Measurements from ENCODE around the gene GADL1. TPM values are rescaled to one million over a fixed set of nuclear protein-coding genes. Genes with fewer than 3 reads are reported as not detected.

Gene GADL1
- total and polyA plus RNA-seq, 12 donors = 0.06 to 0.55 (median 0.13) TPM; not detected in 3

- H3K27me3 ChIP-seq = no peaks in the 10 kb centered on the region
- 61 to 72% (median 65%) methylated on average over 3 of the region's 3 CpGs for WGBS, 4 donors
- H3K36me3 ChIP-seq (replicated peaks in 1 of 2) = no peaks in the 10 kb centered on the region
- no peak for TF ChIP-seq CTCF (IDR thresholded peaks at IDR 0.05)
- no peak for TF ChIP-seq POLR2A (IDR thresholded peaks at IDR 0.05)
- H3K4me1 ChIP-seq (replicated peaks in 1 of 2) = no peaks in the 10 kb centered on the region
- no peak overlapping the region for H3K4me3 ChIP-seq
- peaks cover 0 to 4% (median 0%) of the 10 kb centered on the region in 3 donors for H3K9me3 ChIP-seq (replicated peaks in 1 of 3)
- intact Hi-C loops (cut with DNase I) = no loop called here
- DNase-seq = no peak
- no peak overlapping the region for H3K27ac ChIP-seq
Observed at GRCh38 chr3:30819067-30819798, 75.2 kb downstream of the GADL1 start.

- 78 to 85% (median 79%) methylated on average over 4 of the region's 4 CpGs for WGBS, 4 donors
- no peaks in the 10 kb centered on the region for H3K4me1 ChIP-seq (replicated peaks in 1 of 2)
- intact Hi-C loops (cut with DNase I) = no loop called here
- H3K4me3 ChIP-seq = no peak overlapping the region
- H3K36me3 ChIP-seq (replicated peaks in 1 of 2) = no peaks in the 10 kb centered on the region
- no peak for DNase-seq
- TF ChIP-seq POLR2A (IDR thresholded peaks at IDR 0.05) (no peak), CTCF (IDR thresholded peaks at IDR 0.05) (no peak)
- H3K9me3 ChIP-seq (replicated peaks in 1 of 3) = no peaks in the 10 kb centered on the region
- H3K27ac ChIP-seq = no peak overlapping the region
- H3K27me3 ChIP-seq = no peaks in the 10 kb centered on the region
Observed at GRCh38 chr3:30813734-30814133, 80.7 kb downstream of the GADL1 start.

- no peak overlapping the region for H3K4me3 ChIP-seq
- no peaks in the 10 kb centered on the region for H3K27me3 ChIP-seq
- H3K27ac ChIP-seq = no peak overlapping the region
- DNase-seq = no peak
- no peak for TF ChIP-seq CTCF (IDR thresholded peaks at IDR 0.05)
- no peak for TF ChIP-seq POLR2A (IDR thresholded peaks at IDR 0.05)
- intact Hi-C loops (cut with DNase I) = no loop called here
- WGBS, 4 donors = 62 to 66% (median 65%) methylated on average over 4 of the region's 4 CpGs
- H3K9me3 ChIP-seq (replicated peaks in 1 of 3) = no peaks in the 10 kb centered on the region
- no peaks in the 10 kb centered on the region for H3K36me3 ChIP-seq (replicated peaks in 1 of 2)
- no peaks in the 10 kb centered on the region for H3K4me1 ChIP-seq (replicated peaks in 1 of 2)
Observed at GRCh38 chr3:30811151-30811795, 83.2 kb downstream of the GADL1 start.

- 72 to 81% (median 75%) methylated on average over 6 of the region's 6 CpGs for whole genome bisulfite sequencing, 4 donors
- DNase-seq = no peak
- TF ChIP-seq POLR2A (IDR thresholded peaks at IDR 0.05) = no peak
- no peak for TF ChIP-seq CTCF (IDR thresholded peaks at IDR 0.05)
- Histone ChIP-seq H3K9me3 (replicated peaks in 1 of 3) (no peaks in the 10 kb centered on the region), H3K4me1 (replicated peaks in 1 of 2) (no peaks in the 10 kb centered on the region), H3K27ac (no peak overlapping the region), H3K27me3 (no peaks in the 10 kb centered on the region), H3K36me3 (replicated peaks in 1 of 2) (no peaks in the 10 kb centered on the region), H3K4me3 (no peak overlapping the region)
- intact Hi-C loops (cut with DNase I) = no loop called here
Observed at GRCh38 chr3:30810625-30811024, 83.8 kb downstream of the GADL1 start.

Measured in adrenal gland (tissue), 12 donors.